H9 (cell line): Measurements from ENCODE around the gene CBLB. TPM values are rescaled to one million over a fixed set of nuclear protein-coding genes. Genes with fewer than 3 reads are reported as not detected.

Experiments used
- DNase-seq: peaks from one replicate; pipeline ENCODE4 v3.0.0-alpha.2; 2017
- H2AFZ ChIP-seq: one replicate; pipeline ENCODE4 v1.6.1; 2013; ENCODE audit warnings: mild to moderate bottlenecking, low read length, control low read depth, moderate library complexity
- H2AK5ac ChIP-seq: 2 replicates; pipeline ENCODE4 v1.6.1; 2013; ENCODE audit warnings: low read length, control low read depth, mixed read lengths; ENCODE audit not compliant: insufficient read length
- H2BK120ac ChIP-seq: one replicate; pipeline ENCODE4 v1.6.1; 2013; ENCODE audit warnings: low read depth, mild to moderate bottlenecking, low read length, control low read depth, inconsistent platforms; ENCODE audit not compliant: poor library complexity, severe bottlenecking
- H2BK12ac ChIP-seq: 2 replicates; pipeline ENCODE4 v1.6.1; 2013; ENCODE audit warnings: low read length, control low read depth, mixed read lengths, low read depth; ENCODE audit not compliant: insufficient read length
- H2BK15ac ChIP-seq: 2 replicates; pipeline ENCODE4 v1.6.1; 2013; ENCODE audit warnings: low read depth, low read length, control low read depth
- H2BK20ac ChIP-seq: one replicate; pipeline ENCODE4 v1.6.1; 2013; ENCODE audit warnings: low read depth, mild to moderate bottlenecking, low read length, control low read depth, inconsistent platforms; ENCODE audit not compliant: poor library complexity, severe bottlenecking
- H2BK5ac ChIP-seq: 2 replicates; pipeline ENCODE4 v1.6.1; 2013; ENCODE audit warnings: low read length, control low read depth, mixed read lengths; ENCODE audit not compliant: insufficient read length
- H3K14ac ChIP-seq: 2 replicates; pipeline ENCODE4 v1.6.1; 2013; ENCODE audit warnings: low read length, control low read depth; ENCODE audit not compliant: insufficient read depth
- H3K18ac ChIP-seq: 2 replicates; pipeline ENCODE4 v1.6.1; 2013; ENCODE audit warnings: low read depth, mild to moderate bottlenecking, mixed read lengths, low read length, control low read depth; ENCODE audit not compliant: insufficient read length
- H3K23ac ChIP-seq: 2 replicates; pipeline ENCODE4 v1.6.1; 2013; ENCODE audit warnings: low read length, control low read depth, mixed read lengths, low read depth; ENCODE audit not compliant: insufficient read length
- H3K23me2 ChIP-seq: 2 replicates; pipeline ENCODE4 v1.6.1; 2013; ENCODE audit warnings: low read depth, mild to moderate bottlenecking, mixed read lengths, low read length, control low read depth; ENCODE audit not compliant: insufficient read length, poor library complexity, severe bottlenecking
- H3K27ac ChIP-seq: 2 replicates; pipeline ENCODE4 v1.5.1; 2013; ENCODE audit warnings: low read length, control low read depth, mixed read lengths, low read depth; ENCODE audit not compliant: insufficient read length
- H3K27me3 ChIP-seq: 2 replicates; pipeline ENCODE4 v1.6.1; 2013; ENCODE audit warnings: low read length, control low read depth, inconsistent platforms; ENCODE audit not compliant: insufficient read depth
- H3K4ac ChIP-seq: 2 replicates; pipeline ENCODE4 v1.6.1; 2013; ENCODE audit warnings: low read depth, mild to moderate bottlenecking, control low read depth, inconsistent platforms, low read length, moderate library complexity
- H3K4me1 ChIP-seq: 2 replicates; pipeline ENCODE4 v1.6.1; 2013; ENCODE audit warnings: low read length, control low read depth, inconsistent platforms; ENCODE audit not compliant: insufficient read depth
- H3K4me2 ChIP-seq: 2 replicates; pipeline ENCODE4 v1.6.1; 2013; ENCODE audit warnings: low read length, control low read depth, mixed read lengths; ENCODE audit not compliant: insufficient read length, insufficient read depth
- H3K56ac ChIP-seq: 2 replicates; pipeline ENCODE4 v1.6.1; 2013; ENCODE audit warnings: low read depth, mild to moderate bottlenecking, mixed read lengths, low read length, control low read depth; ENCODE audit not compliant: insufficient read length
- H3K79me1 ChIP-seq: 2 replicates; pipeline ENCODE4 v1.6.1; 2013; ENCODE audit warnings: low read depth, mild to moderate bottlenecking, moderate library complexity, low read length, control low read depth, inconsistent platforms; ENCODE audit not compliant: insufficient read depth, poor library complexity, severe bottlenecking
- H3K79me2 ChIP-seq: 2 replicates; pipeline ENCODE4 v1.6.1; 2013; ENCODE audit warnings: low read length, control low read depth, inconsistent platforms; ENCODE audit not compliant: insufficient read depth
- H3K9ac ChIP-seq: 2 replicates; pipeline ENCODE4 v1.6.1; 2013; ENCODE audit warnings: low read length, control low read depth, mixed read lengths; ENCODE audit not compliant: insufficient read length; ENCODE audit errors: extremely low read depth
- H3K9me3 ChIP-seq: one replicate; pipeline ENCODE4 v1.6.1; 2013; ENCODE audit warnings: low read depth, low read length, inconsistent platforms; ENCODE audit not compliant: control insufficient read depth
- H3T11ph ChIP-seq: one replicate; pipeline ENCODE4 v1.6.1; 2013; ENCODE audit warnings: mild to moderate bottlenecking, low read length, control low read depth, inconsistent platforms
- H4K20me1 ChIP-seq: one replicate; pipeline ENCODE4 v1.6.1; 2013; ENCODE audit not compliant: control insufficient read depth, insufficient read length, insufficient read depth
- H4K5ac ChIP-seq: 2 replicates; pipeline ENCODE4 v1.6.1; 2013; ENCODE audit warnings: low read depth, mild to moderate bottlenecking, mixed read lengths, low read length, control low read depth; ENCODE audit not compliant: insufficient read length
- H4K8ac ChIP-seq: replicated peaks from 2 replicates; pipeline ENCODE4 v1.6.1; 2013; ENCODE audit warnings: low read length, control low read depth, mixed read lengths, low read depth; ENCODE audit not compliant: insufficient read length
- H4K91ac ChIP-seq: 2 replicates; pipeline ENCODE4 v1.6.1; 2013; ENCODE audit warnings: low read depth, mild to moderate bottlenecking, moderate library complexity, mixed read lengths, low read length, control low read depth; ENCODE audit not compliant: insufficient read length
- H3K27ac Mint-ChIP-seq, 3 experiments: 2 replicates in 2 of 3; 3 replicates in 1 of 3; pipeline ENCODE4 v1.8.0; 2020 to 2021; ENCODE audit warnings: mixed read lengths in 3 of 3, mild to moderate bottlenecking in 1 of 3, moderate library complexity in 1 of 3
- H3K27me3 Mint-ChIP-seq: 2 replicates; pipeline ENCODE4 v1.8.0; 2021; ENCODE audit warnings: low read depth, mild to moderate bottlenecking, moderate library complexity, mixed read lengths
- H3K36me3 Mint-ChIP-seq, 3 experiments: 2 replicates in 2 of 3; 3 replicates in 1 of 3; pipeline ENCODE4 v1.8.0; 2020 to 2021; ENCODE audit warnings: low read depth in 3 of 3, mixed read lengths in 3 of 3; ENCODE audit not compliant: insufficient read depth in 1 of 3
- H3K4me1 Mint-ChIP-seq, 2 experiments: 2 replicates each; pipeline ENCODE4 v1.8.0; 2020; ENCODE audit warnings: mixed read lengths in 2 of 2
- H3K4me3 Mint-ChIP-seq, 2 experiments: 2 replicates in 1 of 2; 3 replicates in 1 of 2; pipeline ENCODE4 v1.8.0; 2020 to 2021; ENCODE audit warnings: mild to moderate bottlenecking in 2 of 2, mixed read lengths in 2 of 2, moderate library complexity in 1 of 2
- H3K9me3 Mint-ChIP-seq, 2 experiments: 2 replicates in 1 of 2; 3 replicates in 1 of 2; pipeline ENCODE4 v1.8.0; 2020; ENCODE audit warnings: mild to moderate bottlenecking in 2 of 2, mixed read lengths in 2 of 2, moderate library complexity in 1 of 2
- WGBS: extraction: QIAGEN DNeasy Blood & Tissue Kit; methylation state at CpG from one replicate; pipeline ENCODE4 v1.1.7; 2013; ENCODE audit warnings: missing lambda C conversion rate, low lambda C conversion rate, mixed read lengths; ENCODE audit not compliant: insufficient read length; ENCODE audit errors: extremely low coverage; 5-methylcytosine and 5-hydroxymethylcytosine counted together
- total RNA-seq: library from RNA; stranded (reverse); gene quantifications from 2 replicates; pipeline ENCODE4 v1.2.1, GENCODE V29; 2021
- TF ChIP-seq, protein P1 (sequence below): fragments of 200-600 bp; sonication (generic); conservative IDR thresholded peaks from 3 replicates; pipeline ENCODE4 v1.8.0; 2021; ENCODE audit warnings: antibody characterized with exemption, mild to moderate bottlenecking

CBLB gene
- total RNA-seq, 1 experiment from 2014 or later: 25.7 TPM

DNA sequence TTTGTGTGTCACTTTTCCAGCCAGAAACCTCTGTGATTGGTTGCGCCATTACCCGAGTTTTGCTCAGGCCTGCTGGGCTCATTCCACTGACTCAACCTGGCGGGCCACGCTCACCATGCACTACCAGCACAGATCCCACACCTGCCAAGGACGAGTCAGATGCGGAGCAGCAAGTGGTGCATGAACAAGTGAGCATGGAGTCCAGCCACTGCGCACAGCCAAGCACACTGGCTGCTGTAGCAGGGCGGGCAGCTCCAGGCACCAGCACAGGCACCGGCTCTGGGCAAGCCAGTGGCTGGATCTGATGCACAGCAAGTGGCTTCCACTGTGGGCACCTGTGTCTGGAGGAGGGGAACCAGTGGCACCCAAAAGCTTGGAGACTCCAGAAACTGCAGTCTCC, 110.4 kb downstream of the CBLB start:
- no peak overlapping the region for H3T11ph ChIP-seq
- no CpG with 5 or more reads among the region's 9 CpGs for WGBS
- H3K56ac ChIP-seq: no peak overlapping the region
- H3K36me3 Mint-ChIP-seq: peaks cover 34 to 46% (median 42%) of the 10 kb centered on the region in 3 experiments
- no peak overlapping the region for H3K4me3 Mint-ChIP-seq
- no peak overlapping the region for H2BK20ac ChIP-seq
- no peak overlapping the region for H3K4me2 ChIP-seq
- H2BK120ac ChIP-seq: no peak overlapping the region
- no peak overlapping the region for H3K9ac ChIP-seq
- H3K23me2 ChIP-seq: peaks cover 3% of the 10 kb centered on the region
- H2AFZ ChIP-seq: no peak overlapping the region
- no peak overlapping the region for H4K91ac ChIP-seq
- H3K23ac ChIP-seq: no peak overlapping the region
- no peaks in the 10 kb centered on the region; the same call in 1 of the 2 replicates for H3K27me3 Mint-ChIP-seq
- peaks cover 3 to 7% of the 10 kb centered on the region in 2 experiments; a peak in 3 of 4 replicates for H3K4me1 Mint-ChIP-seq
- H3K27ac Mint-ChIP-seq: no peak overlapping the region
- H3K27me3 ChIP-seq: no peaks in the 10 kb centered on the region
- H3K14ac ChIP-seq: no peak overlapping the region; the same call in 1 of the 2 replicates
- H2BK12ac ChIP-seq: no peak overlapping the region
- H3K9me3 ChIP-seq: peaks cover 20% of the 10 kb centered on the region
- H2BK15ac ChIP-seq: no peak overlapping the region
- H4K5ac ChIP-seq: no peak overlapping the region
- DNase-seq: no peak
- no peaks in the 10 kb centered on the region for H3K79me2 ChIP-seq
- peaks cover 30 to 40% of the 10 kb centered on the region in 2 experiments for H3K9me3 Mint-ChIP-seq
- no peak overlapping the region for H2BK5ac ChIP-seq
- no peak overlapping the region for H3K27ac ChIP-seq
- no peaks in the 10 kb centered on the region for H3K79me1 ChIP-seq
- no peak overlapping the region for H4K8ac ChIP-seq
- no peak overlapping the region for H2AK5ac ChIP-seq
- TF ChIP-seq, protein P1, sequence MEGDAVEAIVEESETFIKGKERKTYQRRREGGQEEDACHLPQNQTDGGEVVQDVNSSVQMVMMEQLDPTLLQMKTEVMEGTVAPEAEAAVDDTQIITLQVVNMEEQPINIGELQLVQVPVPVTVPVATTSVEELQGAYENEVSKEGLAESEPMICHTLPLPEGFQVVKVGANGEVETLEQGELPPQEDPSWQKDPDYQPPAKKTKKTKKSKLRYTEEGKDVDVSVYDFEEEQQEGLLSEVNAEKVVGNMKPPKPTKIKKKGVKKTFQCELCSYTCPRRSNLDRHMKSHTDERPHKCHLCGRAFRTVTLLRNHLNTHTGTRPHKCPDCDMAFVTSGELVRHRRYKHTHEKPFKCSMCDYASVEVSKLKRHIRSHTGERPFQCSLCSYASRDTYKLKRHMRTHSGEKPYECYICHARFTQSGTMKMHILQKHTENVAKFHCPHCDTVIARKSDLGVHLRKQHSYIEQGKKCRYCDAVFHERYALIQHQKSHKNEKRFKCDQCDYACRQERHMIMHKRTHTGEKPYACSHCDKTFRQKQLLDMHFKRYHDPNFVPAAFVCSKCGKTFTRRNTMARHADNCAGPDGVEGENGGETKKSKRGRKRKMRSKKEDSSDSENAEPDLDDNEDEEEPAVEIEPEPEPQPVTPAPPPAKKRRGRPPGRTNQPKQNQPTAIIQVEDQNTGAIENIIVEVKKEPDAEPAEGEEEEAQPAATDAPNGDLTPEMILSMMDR: no peak
- no peaks in the 10 kb centered on the region for H3K4me1 ChIP-seq
- H4K20me1 ChIP-seq: no peaks in the 10 kb centered on the region
- H3K18ac ChIP-seq: no peak overlapping the region
- no peak overlapping the region for H3K4ac ChIP-seq
